ENCODE measurements around the gene DCT. TPM values are rescaled to one million over a fixed set of nuclear protein-coding genes. Genes with fewer than 3 reads are reported as not detected.

The DCT gene
- total RNA-seq, 1 donor from 2014 or later, result not detected

GRCh38 chr13:94419304-94419924, 60.1 kb downstream of the DCT start:
- no peak for FAIRE-seq
- H3K36me3 ChIP-seq (ENCODE audit: control insufficient read depth, insufficient read depth, low read length), result no peaks in the 10 kb centered on the region
- peak; percentile 87 for DNase-seq (ENCODE audit: low read depth)
- no peak for TF ChIP-seq CTCF (IDR thresholded peaks at IDR 0.05; ENCODE audit: insufficient read depth, low read length, severe bottlenecking)
- H3K4me3 ChIP-seq (ENCODE audit: low read depth, low read length), result no peak overlapping the region
- H3K27me3 ChIP-seq (ENCODE audit: control insufficient read depth, insufficient read depth, low read length), result no peaks in the 10 kb centered on the region

- Histone ChIP-seq H3K4me3 (ENCODE audit: low read depth, low read length) (no peak overlapping the region), H3K27me3 (ENCODE audit: control insufficient read depth, insufficient read depth, low read length) (no peaks in the 10 kb centered on the region), H3K36me3 (ENCODE audit: control insufficient read depth, insufficient read depth, low read length) (no peaks in the 10 kb centered on the region)
- FAIRE-seq (no peak), DNase-seq (ENCODE audit: low read depth) (no peak)
- TF ChIP-seq CTCF (IDR thresholded peaks at IDR 0.05; ENCODE audit: insufficient read depth, low read length, severe bottlenecking), result no peak
These were observed 62.2 kb downstream of the DCT start for GRCh38 chr13:94417294-94417693.

- FAIRE-seq (no peak), DNase-seq (ENCODE audit: low read depth) (peak; percentile 29)
- no peak overlapping the region for H3K4me3 ChIP-seq (ENCODE audit: low read depth, low read length)
- no peaks in the 10 kb centered on the region for H3K27me3 ChIP-seq (ENCODE audit: control insufficient read depth, insufficient read depth, low read length)
- H3K36me3 ChIP-seq (ENCODE audit: control insufficient read depth, insufficient read depth, low read length), result no peaks in the 10 kb centered on the region
- peak; percentile 71 for TF ChIP-seq CTCF (IDR thresholded peaks at IDR 0.05; ENCODE audit: insufficient read depth, low read length, severe bottlenecking)
These were observed 62.9 kb downstream of the DCT start for GRCh38 chr13:94416454-94417080.

- Histone ChIP-seq H3K27me3 (ENCODE audit: control insufficient read depth, insufficient read depth, low read length) (no peaks in the 10 kb centered on the region), H3K4me3 (ENCODE audit: low read depth, low read length) (no peak overlapping the region), H3K36me3 (ENCODE audit: control insufficient read depth, insufficient read depth, low read length) (no peaks in the 10 kb centered on the region)
- DNase-seq (ENCODE audit: low read depth) (no peak), FAIRE-seq (no peak)
- no peak for TF ChIP-seq CTCF (IDR thresholded peaks at IDR 0.05; ENCODE audit: insufficient read depth, low read length, severe bottlenecking)
These were observed 63.8 kb downstream of the DCT start for GRCh38 chr13:94415500-94416237.

DNA sequence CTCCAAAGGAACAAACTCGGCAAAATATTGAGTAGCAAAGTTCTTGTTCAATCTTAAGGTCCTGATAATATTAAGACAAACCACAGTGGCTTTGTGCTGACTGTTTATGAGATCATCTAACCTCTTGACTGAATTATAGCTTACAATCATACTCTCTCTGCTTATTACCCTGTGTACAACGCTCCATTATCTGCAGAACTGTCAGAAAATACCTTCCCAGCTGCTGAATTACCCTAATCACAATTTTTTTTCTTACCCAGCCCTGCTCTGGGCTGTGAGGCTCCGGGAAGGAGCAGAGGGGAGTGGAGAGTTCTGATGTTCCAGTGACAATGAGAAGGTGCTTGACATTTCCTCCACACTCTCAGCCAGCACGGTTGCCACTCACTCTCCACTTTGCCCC, 64.8 kb downstream of the DCT start:
- Histone ChIP-seq H3K4me3 (ENCODE audit: low read depth, low read length) (no peak overlapping the region), H3K36me3 (ENCODE audit: control insufficient read depth, insufficient read depth, low read length) (no peaks in the 10 kb centered on the region), H3K27me3 (ENCODE audit: control insufficient read depth, insufficient read depth, low read length) (no peaks in the 10 kb centered on the region)
- FAIRE-seq, result no peak
- no peak for DNase-seq (ENCODE audit: low read depth)
- no peak for TF ChIP-seq CTCF (IDR thresholded peaks at IDR 0.05; ENCODE audit: insufficient read depth, low read length, severe bottlenecking)
